ENCODE measurements around the gene CACTIN. TPM values are rescaled to one million over a fixed set of nuclear protein-coding genes. Genes with fewer than 3 reads are reported as not detected.

The CACTIN gene
- total RNA-seq, 1 donor from 2014 or later, result 26.7 TPM

- Histone ChIP-seq H3K9ac (ENCODE audit: low read length) (no peak overlapping the region), H3K4me1 (ENCODE audit: insufficient read depth, low read length) (no peaks in the 10 kb centered on the region), H2AFZ (ENCODE audit: low read depth, low read length) (no peak overlapping the region), H3K79me2 (ENCODE audit: insufficient read depth, low read length) (peaks cover 3% of the 10 kb centered on the region), H3K9me3 (ENCODE audit: insufficient read depth, low read depth, low read length) (no peaks in the 10 kb centered on the region), H3K4me3 (ENCODE audit: insufficient read depth, low read depth, low read length) (no peak overlapping the region), H3K27ac (ENCODE audit: low read depth, low read length) (no peak overlapping the region), H4K20me1 (ENCODE audit: insufficient read depth, low read length) (peaks cover 5% of the 10 kb centered on the region), H3K36me3 (ENCODE audit: insufficient read depth, low read length) (no peaks in the 10 kb centered on the region), H3K4me2 (ENCODE audit: low read length) (no peak overlapping the region), H3K27me3 (ENCODE audit: insufficient read depth, low read length) (no peaks in the 10 kb centered on the region)
- Mint-ChIP-seq H3K36me3 (ENCODE audit: low read depth, unreplicated experiment) (peaks cover 6% of the 10 kb centered on the region), H3K9me3 (ENCODE audit: unreplicated experiment) (no peaks in the 10 kb centered on the region), H3K4me1 (ENCODE audit: low read depth, unreplicated experiment) (no peaks in the 10 kb centered on the region), H3K27ac (ENCODE audit: unreplicated experiment) (no peak overlapping the region), H3K27me3 (ENCODE audit: low read depth, unreplicated experiment) (no peaks in the 10 kb centered on the region), H3K4me3 (ENCODE audit: unreplicated experiment) (no peak overlapping the region)
- FAIRE-seq, result no peak
- TF ChIP-seq CTCF (IDR thresholded peaks at IDR 0.05; ENCODE audit: insufficient read depth, low read depth, low read length) (no peak), EZH2 (IDR thresholded peaks at IDR 0.05; ENCODE audit: insufficient read depth, low read length) (no peak)
- no peak for DNase-seq (ENCODE audit: low read depth)
Measured at GRCh38 chr19:3617463-3617862, 9.1 kb downstream of the CACTIN start.

- Mint-ChIP-seq H3K4me3 (ENCODE audit: unreplicated experiment) (no peak overlapping the region), H3K4me1 (ENCODE audit: low read depth, unreplicated experiment) (no peaks in the 10 kb centered on the region), H3K9me3 (ENCODE audit: unreplicated experiment) (no peaks in the 10 kb centered on the region), H3K27me3 (ENCODE audit: low read depth, unreplicated experiment) (no peaks in the 10 kb centered on the region), H3K36me3 (ENCODE audit: low read depth, unreplicated experiment) (peaks cover 8% of the 10 kb centered on the region), H3K27ac (ENCODE audit: unreplicated experiment) (peak overlapping the region; percentile 26)
- TF ChIP-seq EZH2 (IDR thresholded peaks at IDR 0.05; ENCODE audit: insufficient read depth, low read length), result no peak
- Histone ChIP-seq H4K20me1 (ENCODE audit: insufficient read depth, low read length) (no peaks in the 10 kb centered on the region), H3K27ac (ENCODE audit: low read depth, low read length) (no peak overlapping the region), H3K4me3 (ENCODE audit: insufficient read depth, low read depth, low read length) (no peak overlapping the region), H2AFZ (ENCODE audit: low read depth, low read length) (no peak overlapping the region), H3K79me2 (ENCODE audit: insufficient read depth, low read length) (no peaks in the 10 kb centered on the region), H3K36me3 (ENCODE audit: insufficient read depth, low read length) (no peaks in the 10 kb centered on the region), H3K9ac (ENCODE audit: low read length) (no peak overlapping the region), H3K27me3 (ENCODE audit: insufficient read depth, low read length) (no peaks in the 10 kb centered on the region), H3K4me1 (ENCODE audit: insufficient read depth, low read length) (no peaks in the 10 kb centered on the region), H3K4me2 (ENCODE audit: low read length) (no peak overlapping the region), H3K9me3 (ENCODE audit: insufficient read depth, low read depth, low read length) (no peaks in the 10 kb centered on the region)
- DNase-seq (ENCODE audit: low read depth) (no peak), FAIRE-seq (no peak)
Measured at GRCh38 chr19:3615524-3616135, 11.0 kb downstream of the CACTIN start.

- H2AFZ ChIP-seq (ENCODE audit: low read depth, low read length), result no peak overlapping the region
- no peak overlapping the region for H3K4me3 ChIP-seq (ENCODE audit: insufficient read depth, low read depth, low read length)
- no peaks in the 10 kb centered on the region for H3K4me1 ChIP-seq (ENCODE audit: insufficient read depth, low read length)
- H3K9ac ChIP-seq (ENCODE audit: low read length), result no peak overlapping the region
- DNase-seq (ENCODE audit: low read depth), result no peak
- H3K27me3 ChIP-seq (ENCODE audit: insufficient read depth, low read length), result no peaks in the 10 kb centered on the region
- no peaks in the 10 kb centered on the region for H3K36me3 ChIP-seq (ENCODE audit: insufficient read depth, low read length)
- no peaks in the 10 kb centered on the region for H3K9me3 Mint-ChIP-seq (ENCODE audit: unreplicated experiment)
- no peaks in the 10 kb centered on the region for H3K27me3 Mint-ChIP-seq (ENCODE audit: low read depth, unreplicated experiment)
- H3K36me3 Mint-ChIP-seq (ENCODE audit: low read depth, unreplicated experiment), result peaks cover 11% of the 10 kb centered on the region
- no peak overlapping the region for H3K27ac Mint-ChIP-seq (ENCODE audit: unreplicated experiment)
- no peak overlapping the region for H3K27ac ChIP-seq (ENCODE audit: low read depth, low read length)
- TF ChIP-seq EZH2 (IDR thresholded peaks at IDR 0.05; ENCODE audit: insufficient read depth, low read length), result no peak
- TF ChIP-seq CTCF (IDR thresholded peaks at IDR 0.05; ENCODE audit: insufficient read depth, low read depth, low read length), result no peak
- H3K4me1 Mint-ChIP-seq (ENCODE audit: low read depth, unreplicated experiment), result no peaks in the 10 kb centered on the region
- no peak overlapping the region for H3K4me2 ChIP-seq (ENCODE audit: low read length)
- no peak overlapping the region for H3K4me3 Mint-ChIP-seq (ENCODE audit: unreplicated experiment)
- FAIRE-seq, result no peak
- no peaks in the 10 kb centered on the region for H3K79me2 ChIP-seq (ENCODE audit: insufficient read depth, low read length)
- H3K9me3 ChIP-seq (ENCODE audit: insufficient read depth, low read depth, low read length), result no peaks in the 10 kb centered on the region
- H4K20me1 ChIP-seq (ENCODE audit: insufficient read depth, low read length), result peaks cover 5% of the 10 kb centered on the region
Measured at GRCh38 chr19:3614858-3615505, 11.6 kb downstream of the CACTIN start.

All from astrocyte (in vitro differentiated cells and primary cell).